ENCODE data around the gene GRB10. TPM values are rescaled to one million over a fixed set of nuclear protein-coding genes. Genes with fewer than 3 reads are reported as not detected.
"Not testable (repeated sequence)": the region's sequence is repeated elsewhere in the genome, so short reads cannot be mapped to it uniquely, and the experiment has no call there.

The GRB10 gene
- total RNA-seq, 8 experiments from 2014 or later: 14.7 to 38.6 (median 30.9) TPM

DNA sequence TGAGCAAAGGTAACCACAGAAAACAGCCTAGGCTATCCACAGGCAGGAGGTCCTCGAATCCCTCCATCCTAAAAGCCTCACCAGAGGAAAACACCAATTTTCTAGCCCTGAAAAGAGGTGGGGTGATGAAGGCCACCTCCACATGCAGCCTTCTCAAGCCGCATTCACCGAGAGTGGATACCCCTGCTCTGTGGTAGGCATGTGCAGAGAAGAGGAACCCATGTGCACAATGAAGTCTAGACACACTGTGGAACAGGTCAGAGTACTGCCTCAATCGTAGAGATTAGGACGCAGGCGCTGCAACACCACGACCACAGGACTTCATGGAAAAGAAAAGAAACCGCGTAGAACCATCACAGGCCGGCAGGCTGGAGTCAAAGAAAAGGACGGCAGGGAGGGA is 38.8 kb downstream of the GRB10 start:
- no peak for ATAC-seq (replicated peaks in 6 of 8)

DNA sequence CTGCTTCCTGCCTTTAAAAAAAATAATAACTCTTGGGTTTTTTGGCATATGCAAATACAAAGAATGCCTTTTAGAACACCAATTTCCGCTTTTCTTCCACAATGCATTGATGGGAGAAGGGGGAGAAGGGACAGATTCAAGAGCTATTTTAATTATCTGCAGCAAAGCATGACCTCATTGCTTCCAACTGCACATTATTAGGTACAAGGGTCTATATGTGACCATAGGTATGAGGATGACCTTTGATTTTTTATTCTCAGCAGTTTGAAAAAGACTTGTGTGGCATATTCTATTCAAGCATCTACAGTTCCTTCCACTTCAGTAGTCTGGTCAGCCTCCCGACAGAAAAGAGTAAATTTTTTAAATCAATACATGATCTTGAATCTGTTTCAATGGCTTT is 39.7 kb downstream of the GRB10 start:
- Histone ChIP-seq H3K4me1 (replicated peaks in 1 of 2) (peaks cover 0 to 7% of the 10 kb centered on the region in 2 donors), H3K27ac (no peak overlapping the region), H3K4me3 (no peak overlapping the region)
- whole genome bisulfite sequencing, 10 experiments: 60 to 100% (median 90%) methylated on average over 1 to 2 of the region's 2 CpGs; no CpG with 5 or more reads in 2 of the 10 experiments
- ATAC-seq (replicated peaks in 6 of 8): no peak
- in situ Hi-C loops (cut with MboI; ENCODE audit: low pct_unique_long_range_greater_than_20kb in 2 of 9, low sequenced_read_pairs in 9 of 9, unreplicated experiment in 9 of 9): no loop called here

More for the DNA sequence above, 38.8 kb downstream of the GRB10 start:
- no peak overlapping the region for H3K27ac ChIP-seq
- 79 to 100% (median 93%) methylated on average over 2 to 9 of the region's 11 CpGs; no CpG with 5 or more reads in 3 of the 10 experiments for WGBS, 10 experiments
- H3K4me3 ChIP-seq: no peak overlapping the region
- in situ Hi-C loops (cut with MboI; ENCODE audit: low pct_unique_long_range_greater_than_20kb in 2 of 9, low sequenced_read_pairs in 9 of 9, unreplicated experiment in 9 of 9): no loop called here
- H3K4me1 ChIP-seq (replicated peaks in 1 of 2): peaks cover 0 to 7% of the 10 kb centered on the region in 2 donors

DNA sequence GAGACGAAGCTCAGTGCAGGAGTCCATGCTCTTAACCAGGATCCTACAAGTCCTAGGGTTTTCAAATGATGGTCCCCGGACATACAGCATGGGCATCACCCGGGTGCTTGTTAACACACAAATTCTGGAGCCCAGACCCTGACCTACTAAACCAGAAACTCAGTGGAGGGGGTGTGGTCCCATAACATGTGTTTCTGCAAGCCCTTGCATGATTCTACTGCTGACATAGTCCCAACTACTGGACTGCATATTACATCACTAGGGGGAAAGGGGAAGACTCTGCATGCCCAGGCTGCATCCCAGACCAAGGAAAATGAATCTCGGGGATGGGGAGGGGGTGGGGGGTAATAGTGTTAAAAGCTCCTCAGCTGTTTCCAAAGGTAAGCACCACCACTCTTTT is 40.3 kb downstream of the GRB10 start:
- 27 to 83% (median 80%) methylated on average over 1 to 2 of the region's 4 CpGs; no CpG with 5 or more reads in 7 of the 10 experiments for WGBS, 10 experiments
- H3K4me3 ChIP-seq: no peak overlapping the region
- no peak overlapping the region for H3K27ac ChIP-seq
- peaks cover 0 to 7% of the 10 kb centered on the region in 2 donors for H3K4me1 ChIP-seq (replicated peaks in 1 of 2)
- ATAC-seq (replicated peaks in 6 of 8): peak in 2 of 8 experiments; percentile 69 to 82
- in situ Hi-C loops (cut with MboI; ENCODE audit: low pct_unique_long_range_greater_than_20kb in 2 of 9, low sequenced_read_pairs in 9 of 9, unreplicated experiment in 9 of 9): no loop called here

DNA sequence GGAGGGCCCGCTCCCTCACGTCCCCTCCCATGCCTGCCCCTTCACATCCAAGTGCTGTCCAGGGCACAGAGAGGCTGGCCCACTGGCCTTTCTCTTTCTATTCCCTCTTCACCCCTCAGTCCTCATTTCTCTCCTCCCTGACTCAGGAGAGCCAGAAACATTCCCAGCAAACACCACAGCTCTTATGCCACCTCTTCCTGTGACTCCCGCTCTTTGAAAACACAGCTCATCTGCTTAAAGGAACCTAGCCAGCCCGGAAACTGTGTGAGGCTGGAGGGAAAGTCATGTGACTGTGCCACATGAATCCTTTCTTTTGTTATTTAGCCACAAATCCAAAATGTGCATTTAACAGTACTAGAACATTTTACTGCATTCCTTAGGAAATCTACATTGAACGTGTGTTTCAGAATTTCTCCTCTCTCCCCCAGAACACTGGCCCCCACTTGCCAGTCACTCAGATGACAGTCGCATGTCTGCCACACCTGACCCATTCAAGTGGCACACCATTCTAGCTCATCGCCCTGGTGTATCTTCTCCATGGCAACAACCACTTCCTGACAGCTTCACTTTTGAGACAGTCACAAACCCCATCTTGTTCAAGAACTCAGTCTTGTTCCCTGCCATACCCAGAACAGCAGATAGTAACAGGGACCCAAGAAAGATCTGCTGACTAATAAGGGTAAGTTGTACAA is 42.8 kb downstream of the GRB10 start:
- in situ Hi-C loops (cut with MboI; ENCODE audit: low pct_unique_long_range_greater_than_20kb in 2 of 9, low sequenced_read_pairs in 9 of 9, unreplicated experiment in 9 of 9): no loop called here
- peak in 7 of 8 experiments; percentile 32 to 77 (median 72) for ATAC-seq (replicated peaks in 6 of 8)
- no peak overlapping the region for H3K4me3 ChIP-seq
- H3K4me1 ChIP-seq (replicated peaks in 1 of 2): peaks cover 0 to 7% of the 10 kb centered on the region in 2 donors
- H3K27ac ChIP-seq: no peak overlapping the region
- WGBS, 10 experiments: 71 to 100% (median 80%) methylated on average over 1 to 4 of the region's 7 CpGs; no CpG with 5 or more reads in 2 of the 10 experiments

DNA sequence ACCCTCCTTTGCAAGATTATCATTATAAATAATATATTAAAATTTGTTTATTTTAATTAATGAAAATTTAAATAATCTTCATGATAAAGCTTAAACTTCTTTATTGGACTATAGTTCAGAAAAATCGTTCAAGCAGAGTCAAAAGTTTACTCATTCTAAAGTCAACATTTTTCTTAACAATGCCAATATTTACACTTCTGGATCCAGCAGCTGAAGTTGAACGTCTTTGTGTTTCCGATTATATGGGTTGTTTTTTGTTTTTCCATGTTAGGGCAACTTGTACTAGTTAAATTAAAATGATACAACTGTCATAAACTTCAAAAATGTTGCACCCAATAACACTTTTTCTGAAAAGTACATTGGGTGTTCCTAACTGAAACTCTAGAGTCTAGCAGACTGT is 43.8 kb downstream of the GRB10 start:
- no peak for ATAC-seq (replicated peaks in 6 of 8)
- no peak overlapping the region for H3K4me3 ChIP-seq
- in situ Hi-C loops (cut with MboI; ENCODE audit: low pct_unique_long_range_greater_than_20kb in 2 of 9, low sequenced_read_pairs in 9 of 9, unreplicated experiment in 9 of 9): no loop called here
- peaks cover 0 to 7% of the 10 kb centered on the region in 2 donors for H3K4me1 ChIP-seq (replicated peaks in 1 of 2)
- 35 to 100% (median 67%) methylated on average over 1 to 3 of the region's 3 CpGs; no CpG with 5 or more reads in 1 of the 10 experiments for WGBS, 10 experiments
- no peak overlapping the region for H3K27ac ChIP-seq

DNA sequence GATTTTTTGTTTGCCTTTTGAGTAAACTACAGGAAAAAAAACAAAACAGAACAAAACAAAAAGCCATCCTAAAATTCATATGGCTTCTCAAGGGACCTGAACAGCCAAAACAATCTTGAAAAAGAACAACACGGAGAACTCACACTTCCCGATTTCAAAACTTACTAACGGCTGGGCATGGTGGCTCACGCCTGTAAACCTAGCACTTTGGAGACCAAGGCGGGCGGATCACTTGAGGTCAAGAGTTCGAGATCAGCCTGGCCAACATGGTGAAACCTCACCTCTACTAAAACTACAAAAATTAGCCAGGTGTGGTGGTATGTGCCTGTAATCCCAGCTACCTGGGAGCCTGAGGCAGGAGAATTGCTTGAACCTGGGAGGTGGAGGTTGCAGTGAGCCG is 46.9 kb downstream of the GRB10 start:
- H3K27ac ChIP-seq; ATAC-seq (replicated peaks in 6 of 8); H3K4me1 ChIP-seq (replicated peaks in 1 of 2); in situ Hi-C loops (cut with MboI; ENCODE audit: low pct_unique_long_range_greater_than_20kb in 2 of 9, low sequenced_read_pairs in 9 of 9, unreplicated experiment in 9 of 9); H3K4me3 ChIP-seq: not testable (repeated sequence)
- WGBS, 10 experiments: 79 to 100% (median 95%) methylated on average over 2 to 8 of the region's 8 CpGs

DNA sequence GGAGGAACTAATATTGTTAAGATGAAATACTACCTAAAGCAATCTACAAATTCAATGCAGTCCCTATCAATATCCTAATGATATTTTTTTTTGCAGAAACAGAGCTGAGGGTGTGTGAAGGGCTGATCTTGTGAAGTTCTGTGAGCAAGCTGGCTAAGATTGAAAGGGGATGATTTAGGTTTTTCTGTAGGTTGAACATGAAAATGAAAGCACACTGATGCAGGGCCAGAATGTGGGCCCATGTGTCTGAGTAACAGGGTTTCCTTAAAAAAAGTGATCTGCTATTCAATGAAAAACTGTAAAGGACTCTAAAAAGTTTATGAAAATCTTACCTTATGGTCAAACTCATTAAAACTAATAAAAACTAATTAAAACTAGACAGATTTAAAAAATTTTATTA is 47.4 kb downstream of the GRB10 start:
- H3K4me3 ChIP-seq: no peak overlapping the region
- no peak overlapping the region for H3K27ac ChIP-seq
- no peak for ATAC-seq (replicated peaks in 6 of 8)
- in situ Hi-C loops (cut with MboI; ENCODE audit: low pct_unique_long_range_greater_than_20kb in 2 of 9, low sequenced_read_pairs in 9 of 9, unreplicated experiment in 9 of 9): no loop called here
- H3K4me1 ChIP-seq (replicated peaks in 1 of 2): peaks cover 0 to 7% of the 10 kb centered on the region in 2 donors

DNA sequence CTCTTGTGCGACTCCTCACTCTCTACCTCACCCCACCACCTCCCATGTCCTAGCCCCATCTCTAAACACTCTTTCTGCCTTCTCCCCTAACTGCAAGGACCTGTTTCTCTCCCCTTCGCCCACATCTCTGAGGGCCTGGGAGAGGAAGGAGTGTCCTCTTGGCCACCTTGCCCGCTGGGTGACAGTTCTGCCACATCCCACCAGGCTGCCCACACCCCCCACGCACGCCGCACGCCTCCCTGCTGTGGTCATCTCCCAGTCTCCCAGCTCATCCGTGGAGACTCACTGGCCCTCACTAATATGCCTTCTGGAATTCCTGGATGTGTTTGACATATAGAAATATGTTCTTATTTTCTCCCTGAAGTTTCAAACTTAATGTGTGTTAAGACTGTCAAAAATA is 48.5 kb downstream of the GRB10 start:
- ATAC-seq (replicated peaks in 6 of 8): no peak
- Histone ChIP-seq H3K4me1 (replicated peaks in 1 of 2) (no peaks in the 10 kb centered on the region), H3K4me3 (no peak overlapping the region), H3K27ac (no peak overlapping the region)
- 94 to 100% (median 100%) methylated on average over 1 to 5 of the region's 8 CpGs; no CpG with 5 or more reads in 5 of the 10 experiments for WGBS, 10 experiments
- in situ Hi-C loops (cut with MboI; ENCODE audit: low pct_unique_long_range_greater_than_20kb in 2 of 9, low sequenced_read_pairs in 9 of 9, unreplicated experiment in 9 of 9): no loop called here

DNA sequence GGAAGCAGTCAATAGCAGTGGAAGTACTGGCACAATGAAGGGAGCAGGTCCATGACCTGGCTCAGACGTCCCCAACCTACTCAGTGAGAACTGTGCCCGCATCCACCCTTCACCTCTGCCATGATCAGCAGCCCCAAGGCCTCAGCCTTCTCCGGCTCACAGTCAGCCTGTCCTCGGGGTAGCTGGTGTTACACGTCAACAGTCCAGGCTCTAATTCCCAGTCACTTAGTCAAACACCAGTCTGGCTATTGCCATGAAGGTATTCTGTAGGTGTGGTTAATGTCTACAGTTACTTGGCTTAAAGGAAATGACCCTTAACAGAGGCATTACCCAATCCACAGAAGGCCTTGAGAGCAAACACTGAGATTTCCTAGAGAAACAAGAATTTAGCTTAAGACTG is 49.1 kb downstream of the GRB10 start:
- 83 to 100% (median 100%) methylated on average over 1 to 2 of the region's 5 CpGs; no CpG with 5 or more reads in 6 of the 10 experiments for WGBS, 10 experiments
- Histone ChIP-seq H3K4me1 (replicated peaks in 1 of 2) (no peaks in the 10 kb centered on the region), H3K4me3 (no peak overlapping the region), H3K27ac (no peak overlapping the region)
- ATAC-seq (replicated peaks in 6 of 8): no peak
- in situ Hi-C loops (cut with MboI; ENCODE audit: low pct_unique_long_range_greater_than_20kb in 2 of 9, low sequenced_read_pairs in 9 of 9, unreplicated experiment in 9 of 9): no loop called here

DNA sequence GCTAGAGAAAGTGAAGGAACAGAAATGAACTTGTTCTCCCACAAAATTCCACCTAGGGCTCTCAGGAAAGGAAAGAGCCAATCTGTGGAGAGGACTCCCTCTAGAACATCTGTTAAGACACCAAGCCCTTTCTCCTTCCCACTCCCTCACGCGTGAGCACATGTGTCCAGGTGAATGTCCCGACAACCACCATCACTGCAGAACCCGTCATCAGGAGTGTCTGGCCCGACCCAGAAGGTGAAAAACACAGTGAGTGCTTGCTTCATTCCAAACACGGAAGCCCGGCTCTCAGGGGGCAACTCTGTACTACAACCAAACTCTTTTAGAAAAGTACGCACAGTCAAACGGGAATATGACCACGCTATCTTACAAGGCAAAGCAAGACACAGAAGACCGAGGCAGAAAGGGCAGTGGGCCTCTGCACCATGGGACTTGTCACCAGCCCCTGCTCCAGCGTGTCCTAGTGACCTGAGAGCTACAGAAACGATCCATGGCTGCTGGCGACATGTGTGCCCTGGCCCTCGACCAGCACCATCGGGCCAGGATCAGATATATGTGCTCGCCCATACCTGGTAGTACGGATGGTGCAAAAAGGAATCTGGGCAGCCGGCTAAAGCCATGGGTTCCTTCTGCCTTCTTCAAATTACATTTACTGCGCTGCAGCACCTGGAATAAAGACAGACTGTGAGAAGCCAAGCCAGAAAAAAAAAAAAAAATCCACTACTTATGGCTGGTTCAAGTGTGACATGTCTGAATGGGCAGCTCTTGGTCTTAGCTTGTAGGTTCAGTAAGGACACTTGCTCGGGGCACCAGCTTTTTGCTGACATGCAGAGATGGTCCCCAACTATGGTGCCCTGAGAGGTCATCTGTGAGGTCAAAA is 50.8 kb downstream of the GRB10 start:
- Histone ChIP-seq H3K4me1 (replicated peaks in 1 of 2) (no peaks in the 10 kb centered on the region), H3K4me3 (no peak overlapping the region), H3K27ac (no peak overlapping the region)
- no peak for ATAC-seq (replicated peaks in 6 of 8)
- in situ Hi-C loops (cut with MboI; ENCODE audit: low pct_unique_long_range_greater_than_20kb in 2 of 9, low sequenced_read_pairs in 9 of 9, unreplicated experiment in 9 of 9): no loop called here
- WGBS, 10 experiments: 90 to 100% (median 100%) methylated on average over 3 to 17 of the region's 21 CpGs; no CpG with 5 or more reads in 2 of the 10 experiments

DNA sequence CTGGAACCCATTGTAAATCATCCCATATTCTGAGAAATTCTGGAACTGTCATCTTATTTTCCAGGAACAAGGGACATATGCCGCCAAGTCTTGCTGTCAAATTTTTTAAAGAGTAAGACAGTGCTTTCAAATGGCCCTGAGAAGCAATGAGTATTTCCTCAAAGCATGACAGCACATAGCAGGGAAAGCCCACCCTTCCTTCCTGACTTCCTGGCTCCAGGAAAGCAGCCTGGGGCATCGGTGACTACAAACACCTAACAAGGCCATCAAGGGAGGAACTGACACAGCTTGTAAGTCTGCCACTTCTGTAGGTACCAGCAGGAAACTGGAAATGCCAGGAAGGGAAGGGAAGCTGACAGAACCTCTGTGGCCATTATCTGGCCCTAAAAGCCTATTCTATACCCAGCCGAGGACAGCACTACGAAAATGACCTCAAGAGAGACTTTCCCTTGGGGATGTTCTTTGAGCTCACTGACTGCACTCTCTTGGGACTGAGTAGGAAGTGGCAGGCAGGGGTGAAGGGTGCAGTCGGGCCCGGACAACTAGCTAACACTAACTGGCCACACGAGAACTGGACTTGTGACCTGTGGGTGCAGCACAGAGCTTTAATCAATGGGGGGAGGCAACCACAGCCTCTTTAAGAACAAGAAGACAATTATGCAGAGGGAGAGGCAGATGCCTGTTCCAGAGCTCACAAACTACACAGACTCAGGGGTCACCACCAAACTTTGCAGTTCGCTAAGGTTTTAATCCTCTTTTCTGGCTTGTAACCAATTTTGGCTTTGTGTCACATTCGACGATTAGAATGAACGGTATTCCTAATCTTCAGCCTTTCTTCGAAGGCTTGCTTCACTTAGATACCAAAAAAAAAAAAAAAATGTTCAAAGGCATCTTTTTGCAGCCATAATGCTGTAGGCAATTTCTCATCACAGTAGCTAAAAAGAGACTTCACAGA is 52.0 kb downstream of the GRB10 start:
- 47 to 100% (median 85%) methylated on average over 1 to 9 of the region's 12 CpGs for WGBS, 10 experiments
- H3K27ac ChIP-seq: no peak overlapping the region
- H3K4me1 ChIP-seq (replicated peaks in 1 of 2): no peaks in the 10 kb centered on the region
- ATAC-seq (replicated peaks in 6 of 8): peak in 3 of 8 experiments; percentile 16 to 45 (median 17)
- no peak overlapping the region for H3K4me3 ChIP-seq
- in situ Hi-C loops (cut with MboI; ENCODE audit: low pct_unique_long_range_greater_than_20kb in 2 of 9, low sequenced_read_pairs in 9 of 9, unreplicated experiment in 9 of 9): no loop called here

DNA sequence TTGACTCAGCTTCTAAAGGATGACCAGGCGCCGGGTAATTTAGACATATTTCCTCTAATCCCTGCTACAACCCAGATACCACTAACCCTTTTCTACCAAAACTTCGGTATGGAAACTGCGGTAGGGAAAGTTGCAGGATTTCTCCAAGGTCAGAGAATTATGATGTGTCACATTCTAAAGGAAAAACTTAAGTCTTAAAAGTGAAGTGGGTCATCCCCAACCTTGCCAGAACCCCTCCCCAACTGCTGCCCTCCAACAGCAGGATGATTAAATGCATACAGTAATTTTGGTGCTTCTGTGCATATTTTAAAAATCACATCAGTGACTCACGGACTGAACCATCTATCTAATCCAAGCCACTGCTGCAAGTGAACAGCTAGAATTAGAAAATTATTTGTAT is 52.7 kb downstream of the GRB10 start:
- Histone ChIP-seq H3K4me3 (no peak overlapping the region), H3K4me1 (replicated peaks in 1 of 2) (no peaks in the 10 kb centered on the region), H3K27ac (no peak overlapping the region)
- in situ Hi-C loops (cut with MboI; ENCODE audit: low pct_unique_long_range_greater_than_20kb in 2 of 9, low sequenced_read_pairs in 9 of 9, unreplicated experiment in 9 of 9): no loop called here
- WGBS, 10 experiments: 5 to 100% (median 67%) methylated on average over 1 to 3 of the region's 5 CpGs; no CpG with 5 or more reads in 1 of the 10 experiments
- ATAC-seq (replicated peaks in 6 of 8): peak in 2 of 8 experiments; percentile 78 to 85
